Neural progenitor cell (in vitro differentiated cells): ENCODE data around the gene NKAIN4. TPM values are rescaled to one million over a fixed set of nuclear protein-coding genes. Genes with fewer than 3 reads are reported as not detected.

ENCODE experiments used
- DNase-seq: peaks from one replicate; pipeline ENCODE4 v3.0.0-alpha.2; 2016; ENCODE audit warnings: low spot score
- H2AFZ ChIP-seq: fragments of 200-600 bp; sonication (generic); replicated peaks from 2 replicates; pipeline ENCODE4 v1.6.1; 2016; ENCODE audit warnings: antibody characterized with exemption
- H3F3A ChIP-seq: fragments of 200-600 bp; sonication (generic); 2 replicates; pipeline ENCODE4 v1.6.1; 2016; ENCODE audit warnings: antibody characterized with exemption, low read depth
- H3K27ac ChIP-seq: fragments of 200-600 bp; sonication (generic); 2 replicates; pipeline ENCODE4 v1.5.1; 2016; ENCODE audit warnings: mild to moderate bottlenecking
- H3K27me3 ChIP-seq: fragments of 200-600 bp; sonication (generic); 2 replicates; pipeline ENCODE4 v1.6.1; 2016; ENCODE audit warnings: mild to moderate bottlenecking, moderate library complexity
- H3K36me3 ChIP-seq: fragments of 200-600 bp; sonication (generic); 2 replicates; pipeline ENCODE4 v1.5.1; 2016
- H3K4me1 ChIP-seq: fragments of 200-600 bp; sonication (generic); 2 replicates; pipeline ENCODE4 v1.6.1; 2016; ENCODE audit warnings: mixed run types
- H3K4me2 ChIP-seq: fragments of 200-600 bp; sonication (generic); 2 replicates; pipeline ENCODE4 v1.6.1; 2016
- H3K4me3 ChIP-seq: fragments of 200-600 bp; sonication (generic); 2 replicates; pipeline ENCODE4 v1.5.1; 2016
- H3K79me2 ChIP-seq: fragments of 200-600 bp; sonication (generic); 2 replicates; pipeline ENCODE4 v1.6.1; 2016; ENCODE audit warnings: low read depth
- H3K9ac ChIP-seq: fragments of 200-600 bp; sonication (generic); 2 replicates; pipeline ENCODE4 v1.6.1; 2016
- H3K9me3 ChIP-seq: fragments of 200-600 bp; sonication (generic); 2 replicates; pipeline ENCODE4 v1.5.1; 2016; ENCODE audit warnings: low read depth
- H4K20me1 ChIP-seq: fragments of 200-600 bp; sonication (generic); 2 replicates; pipeline ENCODE4 v1.6.1; 2016; ENCODE audit warnings: low read depth
- H3K27ac Mint-ChIP-seq: 3 replicates; pipeline ENCODE4 v1.8.0; 2021; ENCODE audit warnings: mixed read lengths
- H3K27me3 Mint-ChIP-seq: 2 replicates; pipeline ENCODE4 v1.8.0; 2022; ENCODE audit warnings: low read depth, mild to moderate bottlenecking, inconsistent platforms, moderate library complexity, mixed read lengths; ENCODE audit not compliant: insufficient read depth
- H3K36me3 Mint-ChIP-seq: 3 replicates; pipeline ENCODE4 v1.8.0; 2021; ENCODE audit warnings: mixed read lengths
- H3K4me1 Mint-ChIP-seq: 3 replicates; pipeline ENCODE4 v1.8.0; 2021; ENCODE audit warnings: mixed read lengths
- H3K4me3 Mint-ChIP-seq: 3 replicates; pipeline ENCODE4 v1.8.0; 2021; ENCODE audit warnings: mild to moderate bottlenecking, moderate library complexity, mixed read lengths
- H3K9me3 Mint-ChIP-seq: 3 replicates; pipeline ENCODE4 v1.8.0; 2020; ENCODE audit warnings: mixed read lengths
- EZH2 ChIP-seq: fragments of 200-600 bp; sonication (generic); IDR thresholded peaks from 2 replicates; pipeline ENCODE4 v1.6.1; 2017; ENCODE audit warnings: antibody characterized with exemption, mild to moderate bottlenecking, moderate library complexity
- EZH2phosphoT487 ChIP-seq: fragments of 200-600 bp; sonication (generic); IDR thresholded peaks from 2 replicates; pipeline ENCODE4 v1.6.1; 2017; ENCODE audit warnings: antibody characterized with exemption
- total RNA-seq: library from RNA; depleted of rRNA; stranded (reverse); fragments of >200 nt; gene quantifications from 2 replicates; pipeline ENCODE4 v1.2.3, GENCODE V29; 2015; ENCODE audit warnings: low replicate concordance
- TF ChIP-seq, protein P1 (sequence below): fragments of 200-600 bp; sonication (generic); IDR thresholded peaks from 2 replicates; pipeline ENCODE4 v1.5.1; 2017; ENCODE audit warnings: antibody characterized with exemption, mild to moderate bottlenecking

The NKAIN4 gene
- total RNA-seq, 1 donor from 2014 or later: 9.7 TPM

DNA sequence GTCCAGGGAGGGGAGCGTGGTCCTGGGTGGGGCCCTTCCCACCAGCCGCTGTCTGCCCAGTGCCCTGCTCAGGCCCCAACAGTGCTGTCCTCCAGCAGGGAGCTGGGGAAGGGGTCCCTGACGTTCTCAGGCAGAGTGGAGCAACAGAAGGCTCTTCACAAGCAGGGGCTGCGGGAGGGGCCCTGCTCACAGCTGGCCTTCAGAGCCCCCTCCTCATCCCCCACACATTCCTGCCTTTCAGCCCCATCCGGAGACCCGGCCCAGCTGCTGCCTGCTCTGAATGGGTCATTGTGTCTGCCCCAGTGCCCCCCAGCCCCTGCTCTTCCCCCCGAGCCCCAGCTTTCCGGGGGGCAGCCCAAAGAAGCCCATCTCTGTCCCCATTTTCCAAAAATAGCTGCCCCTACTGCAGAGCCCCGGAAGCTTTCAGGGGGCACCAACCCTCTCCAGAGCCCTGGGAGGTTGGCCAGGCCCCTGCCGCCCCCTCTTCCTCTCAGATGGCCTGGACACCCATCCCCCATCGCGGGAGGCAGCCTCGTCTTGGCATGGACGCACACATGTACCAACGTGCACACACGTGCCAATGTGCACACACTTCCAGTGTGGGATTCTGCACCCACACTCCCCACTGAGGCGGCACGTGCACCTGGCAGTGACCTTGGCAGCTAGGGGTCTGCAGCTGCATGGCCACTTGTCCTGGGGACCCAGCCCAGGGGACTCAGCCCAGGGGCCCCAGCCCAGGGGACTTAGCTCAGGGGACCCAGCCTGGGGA lies 42.5 kb upstream of the NKAIN4 start:
- no peak overlapping the region for H3K9ac ChIP-seq
- peaks cover 33% of the 10 kb centered on the region for H3K27me3 ChIP-seq
- H3K36me3 ChIP-seq: no peaks in the 10 kb centered on the region
- TF ChIP-seq, protein P1, sequence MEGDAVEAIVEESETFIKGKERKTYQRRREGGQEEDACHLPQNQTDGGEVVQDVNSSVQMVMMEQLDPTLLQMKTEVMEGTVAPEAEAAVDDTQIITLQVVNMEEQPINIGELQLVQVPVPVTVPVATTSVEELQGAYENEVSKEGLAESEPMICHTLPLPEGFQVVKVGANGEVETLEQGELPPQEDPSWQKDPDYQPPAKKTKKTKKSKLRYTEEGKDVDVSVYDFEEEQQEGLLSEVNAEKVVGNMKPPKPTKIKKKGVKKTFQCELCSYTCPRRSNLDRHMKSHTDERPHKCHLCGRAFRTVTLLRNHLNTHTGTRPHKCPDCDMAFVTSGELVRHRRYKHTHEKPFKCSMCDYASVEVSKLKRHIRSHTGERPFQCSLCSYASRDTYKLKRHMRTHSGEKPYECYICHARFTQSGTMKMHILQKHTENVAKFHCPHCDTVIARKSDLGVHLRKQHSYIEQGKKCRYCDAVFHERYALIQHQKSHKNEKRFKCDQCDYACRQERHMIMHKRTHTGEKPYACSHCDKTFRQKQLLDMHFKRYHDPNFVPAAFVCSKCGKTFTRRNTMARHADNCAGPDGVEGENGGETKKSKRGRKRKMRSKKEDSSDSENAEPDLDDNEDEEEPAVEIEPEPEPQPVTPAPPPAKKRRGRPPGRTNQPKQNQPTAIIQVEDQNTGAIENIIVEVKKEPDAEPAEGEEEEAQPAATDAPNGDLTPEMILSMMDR: no peak
- no peak for TF ChIP-seq EZH2phosphoT487
- no peak for TF ChIP-seq EZH2
- no peaks in the 10 kb centered on the region for H3K79me2 ChIP-seq
- H3K4me2 ChIP-seq: peak overlapping the region; percentile 47
- H2AFZ ChIP-seq: no peak overlapping the region
- peaks cover 23% of the 10 kb centered on the region for H3K4me1 ChIP-seq
- H3F3A ChIP-seq: peaks cover 4% of the 10 kb centered on the region
- Mint-ChIP-seq H3K36me3 (no peaks in the 10 kb centered on the region), H3K27ac (no peak overlapping the region), H3K27me3 (peaks cover 11% of the 10 kb centered on the region), H3K9me3 (no peaks in the 10 kb centered on the region), H3K4me1 (peaks cover 13% of the 10 kb centered on the region), H3K4me3 (no peak overlapping the region)
- no peaks in the 10 kb centered on the region for H3K9me3 ChIP-seq
- no peak overlapping the region for H3K27ac ChIP-seq
- no peaks in the 10 kb centered on the region for H4K20me1 ChIP-seq
- no peak overlapping the region for H3K4me3 ChIP-seq
- DNase-seq: peak; percentile 45

DNA sequence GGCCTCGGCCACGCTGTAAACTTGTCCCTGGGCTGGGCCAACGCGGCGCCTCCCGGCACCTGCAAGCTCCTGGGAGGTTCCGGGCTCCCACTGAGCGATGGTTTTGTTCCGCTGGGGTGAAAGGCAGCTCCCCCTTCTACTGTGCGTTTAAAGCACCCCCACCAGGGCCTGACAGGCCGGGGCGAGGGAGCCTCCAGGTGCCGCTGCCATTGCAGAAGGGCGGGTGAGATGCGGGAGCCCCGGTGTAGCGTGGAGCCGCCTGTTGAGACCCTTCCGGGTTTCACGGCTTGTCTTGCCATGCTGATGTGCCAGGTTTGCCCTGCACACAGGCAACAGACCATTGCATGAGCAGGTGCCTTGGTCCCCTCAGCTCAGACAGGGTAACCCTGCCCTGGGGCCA lies 41.6 kb upstream of the NKAIN4 start:
- Mint-ChIP-seq H3K9me3 (no peaks in the 10 kb centered on the region), H3K4me3 (no peak overlapping the region), H3K36me3 (no peaks in the 10 kb centered on the region), H3K27ac (no peak overlapping the region), H3K4me1 (peaks cover 13% of the 10 kb centered on the region), H3K27me3 (peaks cover 11% of the 10 kb centered on the region)
- peak overlapping the region; percentile 47 for H3K4me2 ChIP-seq
- no peaks in the 10 kb centered on the region for H3K9me3 ChIP-seq
- H3K4me1 ChIP-seq: peaks cover 23% of the 10 kb centered on the region
- peak; percentile 36 for DNase-seq
- no peak overlapping the region for H3K9ac ChIP-seq
- no peak overlapping the region for H2AFZ ChIP-seq
- H3K27me3 ChIP-seq: peaks cover 28% of the 10 kb centered on the region
- no peaks in the 10 kb centered on the region for H3K36me3 ChIP-seq
- peaks cover 4% of the 10 kb centered on the region for H3F3A ChIP-seq
- no peaks in the 10 kb centered on the region for H3K79me2 ChIP-seq
- H3K27ac ChIP-seq: no peak overlapping the region
- H4K20me1 ChIP-seq: peaks cover 2% of the 10 kb centered on the region
- TF ChIP-seq, protein P1: no peak
- TF ChIP-seq EZH2 (no peak), EZH2phosphoT487 (no peak)
- no peak overlapping the region for H3K4me3 ChIP-seq

GRCh38 chr20:63295422-63295821 lies 41.2 kb upstream of the NKAIN4 start:
- Histone ChIP-seq H3F3A (peaks cover 4% of the 10 kb centered on the region), H2AFZ (no peak overlapping the region), H3K4me2 (peak overlapping the region; percentile 47), H3K27ac (no peak overlapping the region), H3K36me3 (no peaks in the 10 kb centered on the region), H3K27me3 (peaks cover 24% of the 10 kb centered on the region), H3K9me3 (no peaks in the 10 kb centered on the region), H4K20me1 (peaks cover 6% of the 10 kb centered on the region), H3K4me1 (peaks cover 23% of the 10 kb centered on the region), H3K79me2 (no peaks in the 10 kb centered on the region), H3K9ac (no peak overlapping the region), H3K4me3 (no peak overlapping the region)
- Mint-ChIP-seq H3K4me1 (peaks cover 13% of the 10 kb centered on the region), H3K27ac (peak overlapping the region; percentile 85), H3K9me3 (no peaks in the 10 kb centered on the region), H3K4me3 (no peak overlapping the region), H3K27me3 (peaks cover 8% of the 10 kb centered on the region), H3K36me3 (no peaks in the 10 kb centered on the region)
- no peak for TF ChIP-seq EZH2
- TF ChIP-seq EZH2phosphoT487: no peak
- TF ChIP-seq, protein P1: no peak
- DNase-seq: no peak
